ENCODE data around the gene MAN1C1. TPM values are rescaled to one million over a fixed set of nuclear protein-coding genes. Genes with fewer than 3 reads are reported as not detected.

MAN1C1 gene
- total and polyA plus RNA-seq, 9 of the 15 experiments (the other 6 are each of a cell fraction or from before 2014, with no cell fraction given) = 0.04 to 0.44 (median 0.10) TPM; not detected in 3

- TF ChIP-seq E2F1 (CRISPR knock-in tag; IDR thresholded peaks at IDR 0.05) (no peak), NRF1 (conservative IDR thresholded peaks at IDR 0.05 in 1 of 2, IDR thresholded peaks at IDR 0.05 in 1 of 2) (0 out of 4 replicates have a peak, but pooled peaks of 1 of the 2 experiments have one; percentile 19), CBFA2T2 (conservative IDR thresholded peaks at IDR 0.05) (no peak), NFIX (CRISPR knock-in tag; IDR thresholded peaks at IDR 0.05; ENCODE audit: low read depth) (no peak), SMARCE1 (IDR thresholded peaks at IDR 0.05) (no peak), ZNF668 (CRISPR knock-in tag; IDR thresholded peaks at IDR 0.05) (no peak), U2AF1 (optimal IDR thresholded peaks at IDR 0.05; ENCODE audit: low read depth, low read length) (no peak), SNIP1 (IDR thresholded peaks at IDR 0.05; ENCODE audit: low read depth) (no peak), TEAD2 (tag; IDR thresholded peaks at IDR 0.05) (no peak), ETV5 (CRISPR knock-in tag; IDR thresholded peaks at IDR 0.05; ENCODE audit: low read depth) (no peak), PPARD (CRISPR knock-in tag; IDR thresholded peaks at IDR 0.05) (no peak), ELF2 (CRISPR knock-in tag; IDR thresholded peaks at IDR 0.05) (no peak), BCOR (IDR thresholded peaks at IDR 0.05) (no peak), SFPQ (IDR thresholded peaks at IDR 0.05; ENCODE audit: low read depth, low read length) (no peak), HLTF (IDR thresholded peaks at IDR 0.05) (no peak), MECOM (CRISPR knock-in tag; IDR thresholded peaks at IDR 0.05) (no peak), EP300 (IDR thresholded peaks at IDR 0.05; ENCODE audit: low read length) (no peak), ZFP30 (CRISPR knock-in tag; IDR thresholded peaks at IDR 0.05; ENCODE audit: borderline replicate concordance) (no peak), CBX8 (IDR thresholded peaks at IDR 0.05; ENCODE audit: borderline replicate concordance, extremely low read depth, low read depth, low read length, poor library complexity, severe bottlenecking) (no peak), MTA1 (IDR thresholded peaks at IDR 0.05; ENCODE audit: borderline replicate concordance) (no peak), RBBP5 (IDR thresholded peaks at IDR 0.05; ENCODE audit: borderline replicate concordance, insufficient read depth, low read length, poor library complexity, severe bottlenecking) (no peak), ZNF232 (CRISPR knock-in tag; IDR thresholded peaks at IDR 0.05) (no peak), THAP7 (CRISPR knock-in tag; IDR thresholded peaks at IDR 0.05) (no peak), NEUROD1 (IDR thresholded peaks at IDR 0.05; ENCODE audit: borderline replicate concordance, low read depth, low read length, partially characterized antibody) (no peak), ETV1 (tag; conservative IDR thresholded peaks at IDR 0.05; ENCODE audit: low read depth) (peak; percentile 77)
These were observed 154.9 kb downstream of the MAN1C1 start (continued) for GRCh38 chr1:25771221-25772114.
